ENCODE results near the gene POLR1B. TPM values are rescaled to one million over a fixed set of nuclear protein-coding genes. Genes with fewer than 3 reads are reported as not detected.
"Not testable (repeated sequence)": the region's sequence is repeated elsewhere in the genome, so short reads cannot be mapped to it uniquely, and the experiment has no call there.

The POLR1B gene
- total RNA-seq, 1 experiment from 2014 or later, result 51.2 TPM

DNA sequence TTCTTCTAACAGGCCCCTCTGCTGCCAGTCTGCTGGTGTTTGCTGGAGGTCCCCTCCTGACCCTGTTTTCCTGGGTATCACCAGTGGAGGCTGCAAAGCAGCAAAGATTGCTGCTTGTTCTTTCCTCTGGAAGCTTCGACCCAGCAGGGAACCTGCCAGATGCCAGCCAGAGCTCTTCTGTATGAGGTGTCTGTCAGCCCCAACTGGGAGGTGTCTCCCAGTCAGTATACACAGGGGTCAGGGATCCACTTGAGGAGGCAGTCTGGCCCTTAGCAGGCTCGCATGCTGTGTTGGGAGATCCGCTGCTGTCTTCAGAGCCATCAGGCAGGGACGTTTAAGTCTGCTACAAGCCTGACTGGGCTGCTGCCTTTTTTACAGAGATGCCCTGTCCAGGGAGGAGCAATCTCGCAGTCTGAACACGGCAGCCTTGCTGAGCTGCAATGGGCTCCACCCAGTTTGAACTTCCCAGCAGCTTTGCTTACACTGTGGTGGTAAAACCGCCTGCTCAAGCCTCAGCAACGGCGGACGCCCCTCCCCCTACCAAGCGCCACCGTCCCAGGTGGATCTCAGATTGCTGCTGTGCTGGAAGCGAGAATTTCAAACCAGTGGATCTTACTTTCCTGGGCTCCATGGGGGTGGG lies 72.1 kb downstream of the POLR1B start:
- peak; percentile 98 for ATAC-seq
- Mint-ChIP-seq H3K4me3 (peak overlapping the region; percentile 33; the same call in 1 of the 2 replicates), H3K9me3 (peaks cover 11% of the 10 kb centered on the region), H3K27ac (no peak overlapping the region), H3K4me1 (peaks cover 22% of the 10 kb centered on the region), H3K27me3 (ENCODE audit: low read depth) (peaks cover 19% of the 10 kb centered on the region), H3K36me3 (no peaks in the 10 kb centered on the region)
- ChIA-PET POLR2A (interaction anchor here (0.6 kb wide), 1 partner anchor 53 kb away, joined by 4 read pairs; no protein-coding TSS in a partner anchor), CTCF (interaction anchor here (1.1 to 2.5 kb wide), 7 partner anchors 11 to 327 kb away, joined by 3 to 16 read pairs (median 4); partner anchors contain the start of gene CHCHD5)
- DNase-seq (ENCODE audit: low spot score), result peak; percentile 63
- TF ChIP-seq NFE2L1 (CRISPR knock-in tag; IDR thresholded peaks at IDR 0.05), result no peak
- 0 out of 2 replicates have a peak, but pooled peaks have one; percentile 30 for TF ChIP-seq SMAD3 (CRISPR knock-in tag; IDR thresholded peaks at IDR 0.05; ENCODE audit: borderline replicate concordance)
- TF ChIP-seq FOXP1 (CRISPR knock-in tag; IDR thresholded peaks at IDR 0.05; ENCODE audit: borderline replicate concordance), result peak; percentile 58; the same call in 1 of the 2 replicates
- TF ChIP-seq, protein P1, sequence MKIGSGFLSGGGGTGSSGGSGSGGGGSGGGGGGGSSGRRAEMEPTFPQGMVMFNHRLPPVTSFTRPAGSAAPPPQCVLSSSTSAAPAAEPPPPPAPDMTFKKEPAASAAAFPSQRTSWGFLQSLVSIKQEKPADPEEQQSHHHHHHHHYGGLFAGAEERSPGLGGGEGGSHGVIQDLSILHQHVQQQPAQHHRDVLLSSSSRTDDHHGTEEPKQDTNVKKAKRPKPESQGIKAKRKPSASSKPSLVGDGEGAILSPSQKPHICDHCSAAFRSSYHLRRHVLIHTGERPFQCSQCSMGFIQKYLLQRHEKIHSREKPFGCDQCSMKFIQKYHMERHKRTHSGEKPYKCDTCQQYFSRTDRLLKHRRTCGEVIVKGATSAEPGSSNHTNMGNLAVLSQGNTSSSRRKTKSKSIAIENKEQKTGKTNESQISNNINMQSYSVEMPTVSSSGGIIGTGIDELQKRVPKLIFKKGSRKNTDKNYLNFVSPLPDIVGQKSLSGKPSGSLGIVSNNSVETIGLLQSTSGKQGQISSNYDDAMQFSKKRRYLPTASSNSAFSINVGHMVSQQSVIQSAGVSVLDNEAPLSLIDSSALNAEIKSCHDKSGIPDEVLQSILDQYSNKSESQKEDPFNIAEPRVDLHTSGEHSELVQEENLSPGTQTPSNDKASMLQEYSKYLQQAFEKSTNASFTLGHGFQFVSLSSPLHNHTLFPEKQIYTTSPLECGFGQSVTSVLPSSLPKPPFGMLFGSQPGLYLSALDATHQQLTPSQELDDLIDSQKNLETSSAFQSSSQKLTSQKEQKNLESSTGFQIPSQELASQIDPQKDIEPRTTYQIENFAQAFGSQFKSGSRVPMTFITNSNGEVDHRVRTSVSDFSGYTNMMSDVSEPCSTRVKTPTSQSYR (CRISPR knock-in tag; IDR thresholded peaks at IDR 0.05), result peak; percentile 45; the same call in 1 of the 2 replicates

DNA sequence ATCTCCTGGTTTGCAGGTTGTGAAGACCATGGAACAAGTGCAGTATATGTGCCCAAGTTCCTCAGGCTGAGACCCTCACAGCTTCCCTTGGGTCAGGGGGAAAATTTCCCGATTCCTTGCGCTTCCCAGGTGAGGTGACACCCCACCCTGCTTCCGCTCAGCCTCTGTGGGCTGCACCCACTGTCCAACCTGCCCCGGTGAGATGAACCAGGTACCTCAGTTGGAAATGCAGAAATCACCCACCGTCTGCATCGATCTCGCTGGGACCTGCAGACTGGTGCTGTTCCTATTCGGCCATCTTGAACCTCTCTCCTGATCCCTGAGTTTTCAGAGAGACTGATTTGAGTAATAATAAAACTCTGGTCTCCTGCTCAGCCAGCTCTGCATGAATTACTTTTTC lies 72.8 kb downstream of the POLR1B start:
- CTCF ChIA-PET, result interaction anchor here (1.1 to 2.5 kb wide), 6 partner anchors 12 to 326 kb away, joined by 3 to 16 read pairs (median 6); partner anchors contain the start of gene CHCHD5
- TF ChIP-seq, protein P2, sequence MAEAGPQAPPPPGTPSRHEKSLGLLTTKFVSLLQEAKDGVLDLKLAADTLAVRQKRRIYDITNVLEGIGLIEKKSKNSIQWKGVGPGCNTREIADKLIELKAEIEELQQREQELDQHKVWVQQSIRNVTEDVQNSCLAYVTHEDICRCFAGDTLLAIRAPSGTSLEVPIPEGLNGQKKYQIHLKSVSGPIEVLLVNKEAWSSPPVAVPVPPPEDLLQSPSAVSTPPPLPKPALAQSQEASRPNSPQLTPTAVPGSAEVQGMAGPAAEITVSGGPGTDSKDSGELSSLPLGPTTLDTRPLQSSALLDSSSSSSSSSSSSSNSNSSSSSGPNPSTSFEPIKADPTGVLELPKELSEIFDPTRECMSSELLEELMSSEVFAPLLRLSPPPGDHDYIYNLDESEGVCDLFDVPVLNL (CRISPR knock-in tag; IDR thresholded peaks at IDR 0.05; ENCODE audit: borderline replicate concordance, low read depth), result no peak
- TF ChIP-seq RELA (CRISPR knock-in tag; IDR thresholded peaks at IDR 0.05; ENCODE audit: borderline replicate concordance) (no peak), JAZF1 (CRISPR knock-in tag; IDR thresholded peaks at IDR 0.05) (no peak), RORB (CRISPR knock-in tag; IDR thresholded peaks at IDR 0.05) (no peak), NFE2L1 (CRISPR knock-in tag; IDR thresholded peaks at IDR 0.05) (no peak)
- TF ChIP-seq, protein P3, sequence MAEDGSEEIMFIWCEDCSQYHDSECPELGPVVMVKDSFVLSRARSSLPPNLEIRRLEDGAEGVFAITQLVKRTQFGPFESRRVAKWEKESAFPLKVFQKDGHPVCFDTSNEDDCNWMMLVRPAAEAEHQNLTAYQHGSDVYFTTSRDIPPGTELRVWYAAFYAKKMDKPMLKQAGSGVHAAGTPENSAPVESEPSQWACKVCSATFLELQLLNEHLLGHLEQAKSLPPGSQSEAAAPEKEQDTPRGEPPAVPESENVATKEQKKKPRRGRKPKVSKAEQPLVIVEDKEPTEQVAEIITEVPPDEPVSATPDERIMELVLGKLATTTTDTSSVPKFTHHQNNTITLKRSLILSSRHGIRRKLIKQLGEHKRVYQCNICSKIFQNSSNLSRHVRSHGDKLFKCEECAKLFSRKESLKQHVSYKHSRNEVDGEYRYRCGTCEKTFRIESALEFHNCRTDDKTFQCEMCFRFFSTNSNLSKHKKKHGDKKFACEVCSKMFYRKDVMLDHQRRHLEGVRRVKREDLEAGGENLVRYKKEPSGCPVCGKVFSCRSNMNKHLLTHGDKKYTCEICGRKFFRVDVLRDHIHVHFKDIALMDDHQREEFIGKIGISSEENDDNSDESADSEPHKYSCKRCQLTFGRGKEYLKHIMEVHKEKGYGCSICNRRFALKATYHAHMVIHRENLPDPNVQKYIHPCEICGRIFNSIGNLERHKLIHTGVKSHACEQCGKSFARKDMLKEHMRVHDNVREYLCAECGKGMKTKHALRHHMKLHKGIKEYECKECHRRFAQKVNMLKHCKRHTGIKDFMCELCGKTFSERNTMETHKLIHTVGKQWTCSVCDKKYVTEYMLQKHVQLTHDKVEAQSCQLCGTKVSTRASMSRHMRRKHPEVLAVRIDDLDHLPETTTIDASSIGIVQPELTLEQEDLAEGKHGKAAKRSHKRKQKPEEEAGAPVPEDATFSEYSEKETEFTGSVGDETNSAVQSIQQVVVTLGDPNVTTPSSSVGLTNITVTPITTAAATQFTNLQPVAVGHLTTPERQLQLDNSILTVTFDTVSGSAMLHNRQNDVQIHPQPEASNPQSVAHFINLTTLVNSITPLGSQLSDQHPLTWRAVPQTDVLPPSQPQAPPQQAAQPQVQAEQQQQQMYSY (CRISPR knock-in tag; IDR thresholded peaks at IDR 0.05), result no peak
- TF ChIP-seq, protein P1 (CRISPR knock-in tag; IDR thresholded peaks at IDR 0.05), result no peak
- POLR2A ChIA-PET, result interaction anchor here (0.6 kb wide), 1 partner anchor 53 kb away, joined by 4 read pairs; no protein-coding TSS in a partner anchor
- peaks cover 18% of the 10 kb centered on the region for H3K27me3 Mint-ChIP-seq (ENCODE audit: low read depth)
- H3K9me3 Mint-ChIP-seq, result peaks cover 4% of the 10 kb centered on the region
- ATAC-seq (no peak), DNase-seq (ENCODE audit: low spot score) (no peak)
- H3K27ac Mint-ChIP-seq, result no peak overlapping the region
- H3K36me3 Mint-ChIP-seq, result no peaks in the 10 kb centered on the region
- H3K4me1 Mint-ChIP-seq, result peaks cover 22% of the 10 kb centered on the region
- H3K4me3 Mint-ChIP-seq, result peak overlapping the region; percentile 33; the same call in 1 of the 2 replicates

DNA sequence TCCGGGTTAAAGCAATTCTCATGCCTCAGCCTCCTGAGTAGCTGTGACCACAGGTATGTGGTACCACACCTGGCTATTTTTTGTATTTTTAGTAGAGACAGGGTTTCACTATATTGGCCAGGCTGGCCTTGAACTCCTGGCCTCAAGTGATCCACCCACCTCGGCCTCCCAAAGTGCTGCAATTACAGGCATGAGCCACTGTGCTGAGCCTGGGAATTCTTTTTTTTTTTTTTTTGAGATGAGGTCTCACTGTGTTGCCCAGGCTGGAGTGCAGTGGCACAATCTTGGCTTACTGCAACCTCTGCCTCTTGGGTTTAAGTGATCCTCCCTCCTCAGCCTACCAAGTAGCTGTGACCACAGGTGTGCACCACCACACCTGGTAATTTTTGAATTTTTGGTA lies 73.5 kb downstream of the POLR1B start:
- H3K36me3 Mint-ChIP-seq; POLR2A ChIA-PET; ATAC-seq; H3K4me3 Mint-ChIP-seq; DNase-seq (ENCODE audit: low spot score); H3K27ac Mint-ChIP-seq; H3K9me3 Mint-ChIP-seq: not testable (repeated sequence)
- Mint-ChIP-seq H3K27me3 (ENCODE audit: low read depth) (peaks cover 12% of the 10 kb centered on the region), H3K4me1 (peaks cover 22% of the 10 kb centered on the region)
- CTCF ChIA-PET, result interaction anchor here (1.0 kb wide), 1 partner anchor 11 kb away, joined by 3 read pairs; no protein-coding TSS in a partner anchor
